Stimulated activated CD8-positive, alpha-beta memory T cell treated with anti-CD3 and anti-CD28 coated beads, Interleukin-4, amount 100 ng/mL, for 1 hour (primary cell): ENCODE measurements around the gene UBE2L6.

Experiments
- DNase-seq, 2 donors: peaks; one replicate each; pipeline ENCODE4 v3.0.0-alpha.2; 2020; ENCODE audit warnings: low read depth in 2 of 2, low spot score in 1 of 2

UBE2L6 gene

DNA sequence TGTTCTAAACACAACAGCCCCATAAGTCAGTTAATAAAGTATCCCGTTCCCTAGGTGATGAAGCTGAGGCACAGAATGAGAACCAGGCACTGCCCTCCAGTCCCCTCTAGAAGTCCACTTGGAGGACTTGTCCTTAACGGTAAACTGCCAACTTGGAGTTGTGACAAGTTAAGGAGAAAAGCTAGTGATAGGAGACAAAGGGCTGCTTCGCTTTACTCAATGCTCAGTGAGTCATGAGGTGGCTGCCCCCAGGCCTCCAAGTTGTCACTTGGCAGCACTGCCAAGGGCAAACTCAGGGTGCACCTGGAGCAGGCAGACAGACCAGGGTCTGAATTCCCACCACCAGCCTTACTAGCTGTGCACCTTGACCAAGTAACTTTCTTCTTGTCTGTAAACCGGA is 65.5 kb downstream of the UBE2L6 start:
- no peak for DNase-seq
